Stimulated activated CD4-positive, alpha-beta T cell treated with anti-CD3 and anti-CD28 coated beads, Interleukin-12 subunit alpha, Interleukin-12 subunit beta, amount 100 ng/mL, for 4 hours (primary cell): ENCODE results near the gene TH.

Source experiments
- DNase-seq: peaks from one replicate; pipeline ENCODE4 v3.0.0-alpha.2; 2020

The TH gene

GRCh38 chr11:2139621-2140337 lies 31.8 kb downstream of the TH start:
- no peak for DNase-seq

GRCh38 chr11:2139123-2139521 lies 32.5 kb downstream of the TH start, which contains the start of gene IGF2:
TSS of gene IGF2 (minus strand) at chr11:2139389. CDS start at chr11:2135523, 3,866 bp downstream.
- no peak for DNase-seq

- no peak for DNase-seq
Observed at GRCh38 chr11:2138431-2139122, 33.0 kb downstream of the TH start.

- no peak for DNase-seq
Observed at GRCh38 chr11:2138068-2138430, 33.6 kb downstream of the TH start.

- DNase-seq = no peak
Observed at GRCh38 chr11:2137202-2138067, 34.2 kb downstream of the TH start.

GRCh38 chr11:2136952-2137201 lies 34.7 kb downstream of the TH start:
- DNase-seq = no peak

GRCh38 chr11:2136209-2136951 lies 35.2 kb downstream of the TH start:
- no peak for DNase-seq

GRCh38 chr11:2135648-2136201 lies 35.9 kb downstream of the TH start:
- DNase-seq = no peak

GRCh38 chr11:2135018-2135569 lies 36.5 kb downstream of the TH start:
- DNase-seq = no peak

- no peak for DNase-seq
Observed at GRCh38 chr11:2134022-2135010, 37.3 kb downstream of the TH start.

- DNase-seq = no peak
Observed at GRCh38 chr11:2133241-2134021, 38.2 kb downstream of the TH start.

GRCh38 chr11:2132874-2133240 lies 38.8 kb downstream of the TH start:
- no peak for DNase-seq

- no peak for DNase-seq
Observed at GRCh38 chr11:2132246-2132645, 39.4 kb downstream of the TH start.

- DNase-seq = no peak
Observed at GRCh38 chr11:2131371-2132236, 40.0 kb downstream of the TH start.

GRCh38 chr11:2130881-2131352 lies 40.7 kb downstream of the TH start:
- DNase-seq = no peak

GRCh38 chr11:2129699-2130366 lies 41.8 kb downstream of the TH start:
- no peak for DNase-seq

- no peak for DNase-seq
Observed at GRCh38 chr11:2129308-2129698, 42.3 kb downstream of the TH start.

GRCh38 chr11:2128511-2129307 lies 42.9 kb downstream of the TH start:
- no peak for DNase-seq
